Panc1 (cell line): ENCODE data around the gene MRTFA.

Experiments
- POLR2AphosphoS5 ChIP-seq: IDR thresholded peaks from 2 replicates; pipeline ENCODE4 v1.6.1; 2012; ENCODE audit warnings: mild to moderate bottlenecking, low read depth, low read length, moderate library complexity
- REST ChIP-seq, 2 experiments: IDR thresholded peaks; 2 replicates each; pipeline ENCODE4 v1.6.1; 2011 to 2012; ENCODE audit warnings: low read depth in 2 of 2, control low read depth in 1 of 2, low read length in 1 of 2, mild to moderate bottlenecking in 1 of 2, moderate library complexity in 1 of 2; ENCODE audit not compliant: insufficient read depth in 1 of 2
- TF ChIP-seq, protein P1 (sequence below): fragments of 450-650 bp; IDR thresholded peaks from 2 replicates; pipeline ENCODE4 v1.5.1; 2017; ENCODE audit warnings: mild to moderate bottlenecking

DNA sequence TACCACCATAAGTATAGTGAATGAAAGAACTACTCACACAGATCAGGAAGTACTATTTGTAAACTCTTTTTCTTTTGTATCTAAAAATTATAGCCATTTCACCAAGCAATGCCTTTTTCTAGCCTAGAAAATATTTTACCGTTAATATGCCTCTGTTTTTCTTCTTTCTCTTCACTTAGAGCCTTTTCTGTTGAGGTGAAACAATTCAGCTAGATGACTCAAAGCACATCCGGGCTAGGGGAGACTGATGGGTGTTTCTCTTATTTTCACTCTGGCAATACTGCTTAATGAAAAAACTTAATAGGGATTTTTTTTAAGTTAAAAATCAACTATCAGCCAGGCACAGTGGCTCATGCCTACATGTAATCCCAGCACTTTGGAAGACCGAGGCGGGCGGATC is 172.8 kb downstream of the MRTFA start:
- TF ChIP-seq, protein P1, sequence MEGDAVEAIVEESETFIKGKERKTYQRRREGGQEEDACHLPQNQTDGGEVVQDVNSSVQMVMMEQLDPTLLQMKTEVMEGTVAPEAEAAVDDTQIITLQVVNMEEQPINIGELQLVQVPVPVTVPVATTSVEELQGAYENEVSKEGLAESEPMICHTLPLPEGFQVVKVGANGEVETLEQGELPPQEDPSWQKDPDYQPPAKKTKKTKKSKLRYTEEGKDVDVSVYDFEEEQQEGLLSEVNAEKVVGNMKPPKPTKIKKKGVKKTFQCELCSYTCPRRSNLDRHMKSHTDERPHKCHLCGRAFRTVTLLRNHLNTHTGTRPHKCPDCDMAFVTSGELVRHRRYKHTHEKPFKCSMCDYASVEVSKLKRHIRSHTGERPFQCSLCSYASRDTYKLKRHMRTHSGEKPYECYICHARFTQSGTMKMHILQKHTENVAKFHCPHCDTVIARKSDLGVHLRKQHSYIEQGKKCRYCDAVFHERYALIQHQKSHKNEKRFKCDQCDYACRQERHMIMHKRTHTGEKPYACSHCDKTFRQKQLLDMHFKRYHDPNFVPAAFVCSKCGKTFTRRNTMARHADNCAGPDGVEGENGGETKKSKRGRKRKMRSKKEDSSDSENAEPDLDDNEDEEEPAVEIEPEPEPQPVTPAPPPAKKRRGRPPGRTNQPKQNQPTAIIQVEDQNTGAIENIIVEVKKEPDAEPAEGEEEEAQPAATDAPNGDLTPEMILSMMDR = no peak
- no peak for TF ChIP-seq POLR2AphosphoS5
- no peak for TF ChIP-seq REST (IDR thresholded peaks at IDR 0.05; ENCODE audit: insufficient read depth in 1 of 2, low read depth in 2 of 2, low read length in 1 of 2)
